MM.1S (cell line): ENCODE measurements around the gene TRAFD1.

ENCODE experiments used
- DNase-seq: peaks from one replicate; pipeline ENCODE4 v3.0.0-alpha.2; 2015
- H2AFZ ChIP-seq: fragments of 300-600 bp; sonication (generic); 2 replicates; pipeline ENCODE4 v1.6.0; 2016; ENCODE audit warnings: antibody characterized with exemption, low read length
- H3F3A ChIP-seq: fragments of 300-600 bp; sonication (generic); 2 replicates; pipeline ENCODE4 v1.6.1; 2016; ENCODE audit warnings: mild to moderate bottlenecking, antibody characterized with exemption, low read length, moderate library complexity, mixed read lengths; ENCODE audit not compliant: insufficient read depth
- H3K27ac ChIP-seq: fragments of 300-600 bp; sonication (generic); 2 replicates; pipeline ENCODE4 v1.5.1; 2016; ENCODE audit warnings: mild to moderate bottlenecking, low read length
- H3K27me3 ChIP-seq: fragments of 300-600 bp; sonication (generic); replicated peaks from 2 replicates; pipeline ENCODE4 v1.6.0; 2016; ENCODE audit warnings: low read length; ENCODE audit not compliant: insufficient read depth
- H3K36me3 ChIP-seq: fragments of 300-600 bp; sonication (generic); replicated peaks from 2 replicates; pipeline ENCODE4 v1.6.1; 2016; ENCODE audit warnings: mild to moderate bottlenecking, low read length, mixed read lengths; ENCODE audit not compliant: insufficient read depth
- H3K4me1 ChIP-seq: fragments of 300-600 bp; sonication (generic); 2 replicates; pipeline ENCODE4 v1.6.1; 2016; ENCODE audit warnings: low read length, mixed read lengths
- H3K4me2 ChIP-seq: fragments of 300-600 bp; sonication (generic); 2 replicates; pipeline ENCODE4 v1.6.0; 2016; ENCODE audit warnings: low read depth, low read length
- H3K4me3 ChIP-seq: fragments of 300-600 bp; sonication (generic); 2 replicates; pipeline ENCODE4 v1.5.1; 2016; ENCODE audit warnings: low read length, mixed read lengths
- H3K79me2 ChIP-seq: fragments of 300-600 bp; sonication (generic); 2 replicates; pipeline ENCODE4 v1.6.1; 2016; ENCODE audit warnings: mixed run types, low read length, mixed read lengths
- H3K9ac ChIP-seq: fragments of 300-600 bp; sonication (generic); 2 replicates; pipeline ENCODE4 v1.6.1; 2016; ENCODE audit warnings: low read length, mixed read lengths
- H3K9me2 ChIP-seq: fragments of 300-600 bp; sonication (generic); replicated peaks from 2 replicates; pipeline ENCODE4 v1.6.1; 2016; ENCODE audit warnings: mild to moderate bottlenecking, low read length, mixed read lengths; ENCODE audit not compliant: insufficient read depth
- H3K9me3 ChIP-seq: fragments of 300-600 bp; sonication (generic); replicated peaks from 2 replicates; pipeline ENCODE4 v1.6.1; 2016; ENCODE audit warnings: mild to moderate bottlenecking, low read length, mixed read lengths; ENCODE audit not compliant: insufficient read depth
- H4K20me1 ChIP-seq: fragments of 300-600 bp; sonication (generic); 2 replicates; pipeline ENCODE4 v1.6.1; 2016; ENCODE audit warnings: mild to moderate bottlenecking, low read length, moderate library complexity, mixed read lengths; ENCODE audit not compliant: insufficient read depth
- CTCF ChIP-seq: fragments of 300-600 bp; sonication (generic); IDR thresholded peaks from 2 replicates; pipeline ENCODE4 v1.5.1; 2016; ENCODE audit warnings: antibody characterized with exemption, low read length, mixed read lengths
- EZH2 ChIP-seq: fragments of 300-600 bp; sonication (generic); optimal IDR thresholded peaks from 2 replicates; pipeline ENCODE3; 2017; ENCODE audit warnings: low read depth, mild to moderate bottlenecking, antibody characterized with exemption, low read length, mixed read lengths
- EZH2phosphoT487 ChIP-seq: fragments of 300-600 bp; sonication (generic); IDR thresholded peaks from 2 replicates; pipeline ENCODE4 v1.6.1; 2018; ENCODE audit warnings: antibody characterized with exemption, low read length

TRAFD1 gene

GRCh38 chr12:112111931-112112330 lies 13.4 kb upstream of the TRAFD1 start:
- H3F3A ChIP-seq = no peaks in the 10 kb centered on the region
- no peaks in the 10 kb centered on the region for H3K36me3 ChIP-seq
- no peaks in the 10 kb centered on the region for H4K20me1 ChIP-seq
- TF ChIP-seq EZH2phosphoT487 (no peak), CTCF (no peak), EZH2 (no peak)
- H3K4me3 ChIP-seq = no peak overlapping the region
- no peak overlapping the region for H3K27ac ChIP-seq
- H3K4me1 ChIP-seq = no peaks in the 10 kb centered on the region; the same call in 1 of the 2 replicates
- no peak overlapping the region for H3K9ac ChIP-seq
- H3K4me2 ChIP-seq = no peak overlapping the region
- no peak for DNase-seq
- H3K9me3 ChIP-seq = no peaks in the 10 kb centered on the region
- no peak overlapping the region for H2AFZ ChIP-seq
- H3K9me2 ChIP-seq = no peaks in the 10 kb centered on the region
- no peaks in the 10 kb centered on the region for H3K27me3 ChIP-seq
- peaks cover 19% of the 10 kb centered on the region for H3K79me2 ChIP-seq

GRCh38 chr12:112112409-112113133 lies 12.8 kb upstream of the TRAFD1 start:
- Histone ChIP-seq H3K4me1 (no peaks in the 10 kb centered on the region; the same call in 1 of the 2 replicates), H3F3A (no peaks in the 10 kb centered on the region), H3K79me2 (peaks cover 12% of the 10 kb centered on the region), H3K9ac (no peak overlapping the region), H3K4me2 (no peak overlapping the region), H3K27ac (no peak overlapping the region), H3K4me3 (no peak overlapping the region), H2AFZ (no peak overlapping the region), H3K27me3 (no peaks in the 10 kb centered on the region), H3K9me2 (no peaks in the 10 kb centered on the region), H3K36me3 (no peaks in the 10 kb centered on the region), H4K20me1 (no peaks in the 10 kb centered on the region), H3K9me3 (no peaks in the 10 kb centered on the region)
- no peak for DNase-seq
- TF ChIP-seq EZH2phosphoT487 = no peak
- no peak for TF ChIP-seq EZH2
- TF ChIP-seq CTCF = no peak

GRCh38 chr12:112115259-112116045 lies 9.9 kb upstream of the TRAFD1 start:
- DNase-seq = no peak
- Histone ChIP-seq H3K4me2 (no peak overlapping the region), H2AFZ (no peak overlapping the region), H3K79me2 (no peaks in the 10 kb centered on the region), H3K27ac (no peak overlapping the region), H4K20me1 (no peaks in the 10 kb centered on the region), H3K9ac (no peak overlapping the region), H3K27me3 (no peaks in the 10 kb centered on the region), H3K4me1 (no peaks in the 10 kb centered on the region; the same call in 1 of the 2 replicates), H3K9me3 (no peaks in the 10 kb centered on the region), H3K4me3 (no peak overlapping the region), H3K9me2 (no peaks in the 10 kb centered on the region), H3K36me3 (no peaks in the 10 kb centered on the region), H3F3A (no peaks in the 10 kb centered on the region)
- TF ChIP-seq EZH2 = no peak
- no peak for TF ChIP-seq EZH2phosphoT487
